GM13976 (cell line): ENCODE measurements around the gene LRRC72.

Experiments
- DNase-seq: peaks from one replicate; pipeline ENCODE4 v3.0.0; 2012; ENCODE audit warnings: low spot score
- CTCF ChIP-seq: IDR thresholded peaks from 2 replicates; pipeline ENCODE4 v1.5.1; 2012; ENCODE audit warnings: borderline replicate concordance, mild to moderate bottlenecking; ENCODE audit not compliant: insufficient read depth; ENCODE audit errors: extremely low read depth, missing control alignments, control extremely low read depth
- in situ Hi-C: fragments of 300-500 bp; cut with MboI; formaldehyde crosslinking; loops from one replicate; pipeline ENCODE4 v1.12.0; 2022; ENCODE audit warnings: low sequenced_read_pairs, mixed read lengths, inconsistent platforms; ENCODE audit not compliant: unreplicated experiment

LRRC72 gene

GRCh38 chr7:16564909-16565426 is 38.3 kb downstream of the LRRC72 start:
- peak; percentile 50 for TF ChIP-seq CTCF
- in situ Hi-C loops, result loop anchor here (25.0 kb wide), 1 partner anchor 478 kb away; no protein-coding TSS in a partner anchor
- DNase-seq, result peak; percentile 44

GRCh38 chr7:16571941-16572340 is 45.3 kb downstream of the LRRC72 start:
- in situ Hi-C loops, result loop anchor here (25.0 kb wide), 1 partner anchor 485 kb away; no protein-coding TSS in a partner anchor
- DNase-seq, result no peak
- TF ChIP-seq CTCF, result no peak

- in situ Hi-C loops, result no loop called here
- no peak for DNase-seq
- no peak for TF ChIP-seq CTCF
Measured at GRCh38 chr7:16579216-16579615, 52.6 kb downstream of the LRRC72 start.

- DNase-seq, result no peak
- in situ Hi-C loops, result no loop called here
- no peak for TF ChIP-seq CTCF
Measured at GRCh38 chr7:16581286-16581685, 54.7 kb downstream of the LRRC72 start.

- no peak for TF ChIP-seq CTCF
- DNase-seq, result no peak
- in situ Hi-C loops, result no loop called here
Measured at GRCh38 chr7:16583834-16584233, 57.2 kb downstream of the LRRC72 start.

- TF ChIP-seq CTCF, result no peak
- no peak for DNase-seq
- in situ Hi-C loops, result no loop called here
Measured at GRCh38 chr7:16585540-16585939, 58.9 kb downstream of the LRRC72 start.
